T-helper 1 cell (primary cell): ENCODE measurements around the gene FXYD1.
"Not testable (repeated sequence)": the region's sequence is repeated elsewhere in the genome, so short reads cannot be mapped to it uniquely, and the experiment has no call there.

ENCODE experiments used
- DNase-seq, 5 donors: peaks; one replicate each; pipeline ENCODE4 v3.0.0-alpha.2; 2012 to 2020

Gene FXYD1

GRCh38 chr19:35144259-35144599 is 5.6 kb downstream of the FXYD1 start:
- DNase-seq, result no peak

- DNase-seq, result peak in 3 of 5 donors; percentile 25 to 27 (median 25)
Observed at GRCh38 chr19:35144600-35145436, 6.2 kb downstream of the FXYD1 start.

DNA sequence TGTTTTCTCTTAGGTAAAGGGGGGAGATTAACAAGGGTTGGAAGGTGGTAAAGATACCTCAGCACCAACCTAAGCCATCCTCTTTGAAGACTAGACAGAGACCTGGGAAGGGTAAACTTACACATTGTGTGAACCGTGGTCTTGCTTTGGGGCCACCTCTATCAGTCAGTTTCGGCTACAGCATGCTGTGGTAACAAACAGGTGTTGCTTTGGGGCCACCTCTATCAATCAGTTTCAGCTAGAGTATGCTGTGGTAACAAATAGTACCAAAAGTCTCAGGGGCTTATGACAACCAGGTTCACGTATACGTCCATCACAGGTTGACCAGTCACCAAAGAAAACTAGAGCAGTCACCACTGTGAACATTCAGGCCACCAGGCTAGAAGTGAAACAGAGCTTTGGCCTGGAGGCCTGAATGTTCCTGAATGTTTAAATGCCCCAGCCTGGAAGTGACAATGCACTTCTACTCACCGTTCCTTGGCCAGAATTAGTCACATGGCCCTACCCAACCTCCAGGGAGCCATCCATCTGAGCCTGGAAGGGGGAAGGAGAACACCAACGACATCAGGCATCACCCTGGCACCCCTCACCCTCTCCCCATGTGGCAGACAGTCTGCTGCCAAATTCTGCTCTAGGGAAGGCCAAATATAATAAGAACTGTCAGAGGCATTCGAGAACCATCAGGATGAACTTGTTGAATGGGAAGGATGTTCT is 8.3 kb downstream of the FXYD1 start:
- DNase-seq, result no peak

DNA sequence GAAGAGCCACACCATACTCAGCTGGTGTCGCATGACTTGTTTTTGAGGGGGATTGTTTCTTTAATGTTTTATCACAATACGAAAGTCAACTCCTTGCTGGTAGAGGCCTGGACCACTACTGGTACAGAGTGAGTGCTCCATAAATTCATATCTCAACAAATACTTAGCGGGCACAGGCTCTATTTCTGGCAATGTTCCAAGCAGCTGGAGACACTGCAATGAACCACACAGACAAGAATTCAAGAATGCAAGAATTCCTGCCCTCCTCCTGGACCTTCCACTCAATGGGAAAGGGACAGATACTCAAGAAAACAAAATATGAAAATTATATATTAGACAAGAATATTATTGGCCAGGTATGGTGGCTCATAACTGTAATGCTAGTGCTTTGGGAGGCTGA is 10.8 kb downstream of the FXYD1 start:
- no peak for DNase-seq

DNA sequence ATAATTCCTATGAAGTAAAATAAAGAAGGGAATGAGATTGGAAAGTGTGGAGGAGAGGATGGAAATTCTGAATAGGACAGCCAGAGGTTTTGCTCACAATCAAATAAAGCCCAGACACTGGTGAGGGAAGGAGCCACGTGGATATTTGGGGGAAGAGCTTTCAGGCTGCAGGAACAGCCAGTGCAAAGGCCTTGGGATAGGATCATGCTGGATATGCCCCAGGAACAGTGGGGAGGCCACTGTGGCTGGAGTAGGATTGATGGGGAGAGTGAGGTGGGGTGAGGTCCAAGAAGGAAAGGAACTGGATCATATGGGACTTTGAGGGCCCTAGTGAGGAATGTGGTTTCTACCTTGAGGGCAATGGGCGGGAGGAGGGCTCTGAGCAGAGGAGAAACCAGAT is 11.8 kb downstream of the FXYD1 start:
- DNase-seq, result no peak

DNA sequence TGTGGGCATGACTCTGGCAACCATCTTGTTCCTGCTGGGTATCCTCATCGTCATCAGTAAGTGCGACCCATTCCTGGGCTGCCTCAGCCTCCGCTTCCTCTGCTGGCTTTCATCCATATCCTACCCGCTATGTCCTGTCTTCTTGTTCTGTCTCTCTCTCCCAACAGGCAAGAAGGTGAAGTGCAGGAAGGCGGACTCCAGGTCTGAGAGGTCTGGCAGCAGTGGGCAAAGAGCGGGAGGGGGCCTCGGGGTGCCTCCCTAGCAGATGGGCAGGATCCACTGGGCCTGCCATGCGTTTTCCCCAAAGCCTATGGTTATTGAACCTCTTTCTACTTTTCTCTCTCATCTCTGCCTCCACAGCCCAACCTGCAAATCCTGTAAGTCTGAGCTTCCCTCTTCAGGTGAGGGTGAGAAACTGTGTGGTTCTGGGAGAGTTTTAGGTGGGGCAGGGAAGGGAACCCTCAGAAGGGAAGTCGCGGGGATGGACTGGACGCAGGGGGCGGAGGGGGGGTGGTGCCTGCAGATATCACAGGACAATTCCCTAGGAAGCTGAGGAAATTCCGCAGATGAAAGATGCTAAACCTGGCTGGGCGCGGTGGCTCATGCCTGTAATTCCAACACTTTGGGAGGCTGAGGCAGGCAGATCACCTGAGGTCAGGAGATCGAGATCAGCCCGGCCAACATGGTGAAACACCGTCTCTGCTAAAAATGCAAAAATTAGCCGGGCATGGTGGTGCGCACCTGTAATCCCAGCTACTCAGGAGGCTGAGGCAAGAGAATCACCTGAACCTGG is 12.8 kb downstream of the FXYD1 start:
- no peak for DNase-seq

DNA sequence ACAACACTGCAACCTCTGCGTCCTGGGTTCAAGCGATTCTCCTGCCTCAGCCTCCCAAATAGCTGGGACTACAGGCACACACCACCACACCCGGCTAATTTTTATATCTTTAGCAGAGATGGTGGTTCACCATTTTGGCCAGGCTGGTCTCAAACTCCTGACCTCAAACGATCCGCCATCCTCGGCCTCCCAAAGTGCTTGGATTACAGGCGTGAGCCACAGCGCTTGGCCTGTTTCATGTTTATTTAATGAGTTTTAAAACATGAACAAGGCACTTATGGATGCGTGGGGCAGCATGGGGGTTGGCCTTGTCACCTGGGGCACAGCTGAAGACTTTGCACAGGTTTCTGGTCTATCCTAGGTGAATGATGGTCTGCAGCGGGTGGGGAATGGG is 14.5 kb downstream of the FXYD1 start:
- not testable (repeated sequence) for DNase-seq

- DNase-seq, result peak; percentile 47 to 74 (median 62)
Observed at GRCh38 chr19:35153701-35154524, 15.3 kb downstream of the FXYD1 start.

- DNase-seq, result peak; percentile 45 to 67 (median 62)
Observed at GRCh38 chr19:35154525-35155406, 16.1 kb downstream of the FXYD1 start, which contains the start of gene FXYD5. Gene FXYD5 (plus strand): TSS chr19:35154735. CDS start chr19:35155551, 816 bp downstream.

DNA sequence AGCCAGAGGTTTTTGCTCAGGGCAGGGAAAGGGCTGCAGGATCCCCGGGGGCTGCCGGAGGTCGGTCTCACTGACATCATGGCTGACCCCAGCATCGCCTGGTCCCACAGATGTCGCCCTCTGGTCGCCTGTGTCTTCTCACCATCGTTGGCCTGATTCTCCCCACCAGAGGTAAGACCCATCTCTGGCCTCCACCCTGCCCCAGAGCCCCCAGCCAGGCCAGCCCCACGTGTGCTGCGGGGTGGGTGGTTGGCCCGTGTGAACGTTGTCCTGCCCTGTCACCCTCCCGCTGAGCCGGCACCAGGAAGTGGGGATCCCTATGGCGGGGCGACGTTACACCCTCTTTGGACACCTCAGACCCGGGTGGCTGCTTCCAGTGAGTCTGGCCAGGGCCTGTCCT is 16.8 kb downstream of the FXYD1 start:
- peak in 1 of 5 donors; percentile 31 for DNase-seq

GRCh38 chr19:35155981-35156672 is 17.5 kb downstream of the FXYD1 start:
- DNase-seq, result no peak

GRCh38 chr19:35156673-35157014 is 18.0 kb downstream of the FXYD1 start:
- no peak for DNase-seq

GRCh38 chr19:35157431-35157830 is 18.8 kb downstream of the FXYD1 start:
- no peak for DNase-seq

- no peak for DNase-seq
Observed at GRCh38 chr19:35159606-35160005, 21.0 kb downstream of the FXYD1 start.

GRCh38 chr19:35160629-35161433 is 22.2 kb downstream of the FXYD1 start:
- DNase-seq, result no peak

GRCh38 chr19:35161434-35161743 is 22.8 kb downstream of the FXYD1 start:
- no peak for DNase-seq

GRCh38 chr19:35162471-35163326 is 24.1 kb downstream of the FXYD1 start:
- no peak for DNase-seq

DNA sequence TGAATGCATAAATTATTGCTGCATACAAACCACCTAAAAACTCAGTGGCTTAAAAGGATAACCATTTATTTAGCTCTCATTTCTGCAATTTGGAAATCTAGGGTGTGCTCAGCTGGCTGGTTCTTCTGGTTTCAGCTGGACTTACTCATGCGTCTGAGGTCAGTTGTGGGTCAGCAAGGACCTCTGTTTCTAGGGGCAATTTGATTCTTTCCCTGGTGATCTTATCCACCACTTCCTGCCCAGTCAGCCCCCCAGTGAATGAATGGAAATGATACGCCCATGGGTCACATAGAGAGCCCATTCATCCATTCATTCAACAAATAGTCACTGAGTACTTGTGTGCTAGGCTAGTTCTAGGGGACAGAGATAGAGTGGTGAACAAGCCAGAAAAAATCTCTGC is 25.8 kb downstream of the FXYD1 start:
- DNase-seq, result no peak
